Measurements from ENCODE around the gene RNFT2.
"Not testable (repeated sequence)": the region's sequence is repeated elsewhere in the genome, so short reads cannot be mapped to it uniquely, and the experiment has no call there.

Gene RNFT2

GRCh38 chr12:116777245-116777644 lies 39.1 kb downstream of the RNFT2 start:
- H3K4me1 ChIP-seq (ENCODE audit: control insufficient read depth, insufficient read depth, low read length), result no peaks in the 10 kb centered on the region
- H3K9me3 ChIP-seq (ENCODE audit: control insufficient read depth, insufficient read depth, low read length), result no peaks in the 10 kb centered on the region
- no peak overlapping the region for H3K4me3 ChIP-seq (ENCODE audit: low read depth, low read length)
- H3K9ac ChIP-seq (ENCODE audit: low read depth, low read length), result no peak overlapping the region
- H3K36me3 ChIP-seq (ENCODE audit: control insufficient read depth, insufficient read depth, low read length), result peaks cover 40% of the 10 kb centered on the region
- H3K27ac ChIP-seq (ENCODE audit: low read depth, low read length), result no peak overlapping the region
- no peaks in the 10 kb centered on the region for H3K27me3 ChIP-seq (ENCODE audit: control insufficient read depth, insufficient read depth, low read length)

- Histone ChIP-seq H3K36me3 (ENCODE audit: control insufficient read depth, insufficient read depth, low read length) (peaks cover 53% of the 10 kb centered on the region), H3K9me3 (ENCODE audit: control insufficient read depth, insufficient read depth, low read length) (no peaks in the 10 kb centered on the region), H3K4me3 (ENCODE audit: low read depth, low read length) (no peak overlapping the region), H3K27ac (ENCODE audit: low read depth, low read length) (no peak overlapping the region), H3K27me3 (ENCODE audit: control insufficient read depth, insufficient read depth, low read length) (no peaks in the 10 kb centered on the region), H3K9ac (ENCODE audit: low read depth, low read length) (no peak overlapping the region), H3K4me1 (ENCODE audit: control insufficient read depth, insufficient read depth, low read length) (no peaks in the 10 kb centered on the region)
Observed at GRCh38 chr12:116779597-116779996, 41.5 kb downstream of the RNFT2 start.

DNA sequence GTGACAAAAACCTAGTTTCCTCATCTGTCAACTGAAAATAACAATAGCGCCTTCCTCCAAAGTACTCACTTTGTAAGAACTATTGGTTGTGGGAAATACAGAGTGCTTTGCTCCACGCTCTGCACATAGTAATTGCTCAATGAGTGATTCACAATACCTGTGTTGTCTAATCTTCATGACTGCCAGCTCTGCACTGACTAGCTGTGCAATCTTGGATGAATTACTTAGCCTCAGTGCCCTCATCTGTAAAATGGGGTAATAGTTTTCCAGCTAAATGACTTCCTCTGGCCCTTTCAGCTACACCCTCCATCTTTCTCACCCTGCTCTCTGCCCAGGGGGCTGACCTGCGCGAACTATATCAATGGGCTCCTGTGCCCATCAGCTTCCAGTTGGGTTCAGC lies 42.8 kb downstream of the RNFT2 start:
- H3K9ac ChIP-seq (ENCODE audit: low read depth, low read length), result no peak overlapping the region
- no peaks in the 10 kb centered on the region for H3K9me3 ChIP-seq (ENCODE audit: control insufficient read depth, insufficient read depth, low read length)
- no peaks in the 10 kb centered on the region for H3K4me1 ChIP-seq (ENCODE audit: control insufficient read depth, insufficient read depth, low read length)
- H3K4me3 ChIP-seq (ENCODE audit: low read depth, low read length), result no peak overlapping the region
- H3K36me3 ChIP-seq (ENCODE audit: control insufficient read depth, insufficient read depth, low read length), result peaks cover 55% of the 10 kb centered on the region
- no peaks in the 10 kb centered on the region for H3K27me3 ChIP-seq (ENCODE audit: control insufficient read depth, insufficient read depth, low read length)
- H3K27ac ChIP-seq (ENCODE audit: low read depth, low read length), result no peak overlapping the region

DNA sequence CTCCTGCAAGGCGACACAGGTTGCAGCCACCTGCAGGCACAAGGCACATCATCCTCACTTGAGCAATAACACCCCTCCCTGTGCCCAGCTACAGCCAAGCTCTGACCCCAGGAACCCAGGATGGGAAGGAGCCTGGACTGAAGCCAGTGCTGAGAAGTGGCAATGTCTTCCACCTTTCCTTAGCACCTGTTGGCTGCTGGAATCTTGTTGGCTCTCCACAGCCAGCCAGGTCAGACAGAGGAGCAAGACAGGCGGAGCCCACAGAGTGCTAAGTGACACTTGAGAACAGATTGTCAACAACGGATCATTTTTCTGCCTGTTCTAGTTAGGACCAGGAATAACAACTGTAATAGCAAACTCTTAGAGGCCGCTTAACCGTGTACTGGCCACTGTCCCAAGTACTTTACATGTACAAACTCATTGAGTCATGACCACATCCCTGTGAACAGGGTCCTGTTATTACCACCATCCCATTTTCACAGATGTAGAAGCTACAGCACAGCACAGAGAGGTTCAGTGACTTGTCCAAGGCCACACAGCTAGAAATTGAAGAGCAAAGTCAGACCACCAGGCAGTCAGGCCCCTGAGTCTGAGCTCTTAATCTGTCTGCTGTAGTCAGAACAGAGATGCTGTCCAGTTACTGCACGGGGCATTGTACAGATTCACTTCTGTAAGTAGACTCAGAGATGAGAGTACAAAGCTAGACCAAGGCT lies 45.6 kb downstream of the RNFT2 start:
- Histone ChIP-seq H3K27me3 (ENCODE audit: control insufficient read depth, insufficient read depth, low read length) (no peaks in the 10 kb centered on the region), H3K4me3 (ENCODE audit: low read depth, low read length) (no peak overlapping the region), H3K9me3 (ENCODE audit: control insufficient read depth, insufficient read depth, low read length) (no peaks in the 10 kb centered on the region), H3K27ac (ENCODE audit: low read depth, low read length) (no peak overlapping the region), H3K4me1 (ENCODE audit: control insufficient read depth, insufficient read depth, low read length) (no peaks in the 10 kb centered on the region), H3K36me3 (ENCODE audit: control insufficient read depth, insufficient read depth, low read length) (peaks cover 63% of the 10 kb centered on the region), H3K9ac (ENCODE audit: low read depth, low read length) (no peak overlapping the region)

DNA sequence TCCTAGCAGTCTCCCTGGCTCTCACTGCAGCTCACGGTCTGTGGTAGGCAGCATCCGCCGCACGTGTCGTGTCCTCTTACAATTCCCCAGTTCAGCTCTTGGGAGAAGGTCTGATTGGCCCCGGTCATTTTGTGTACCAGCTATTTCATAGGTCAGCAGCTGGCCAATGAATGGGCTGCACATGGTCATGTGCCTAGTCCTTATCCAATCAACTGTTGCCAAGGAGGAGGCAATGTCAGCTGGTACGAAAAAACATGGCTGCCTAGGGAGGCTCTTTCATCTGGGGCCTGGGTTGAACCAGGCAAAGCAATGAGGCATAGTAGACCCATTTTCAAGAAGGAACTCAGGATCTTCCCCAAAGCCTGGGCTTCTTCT lies 46.1 kb downstream of the RNFT2 start:
- H3K27ac ChIP-seq (ENCODE audit: low read depth, low read length), result no peak overlapping the region
- H3K27me3 ChIP-seq (ENCODE audit: control insufficient read depth, insufficient read depth, low read length), result no peaks in the 10 kb centered on the region
- H3K4me3 ChIP-seq (ENCODE audit: low read depth, low read length), result no peak overlapping the region
- no peaks in the 10 kb centered on the region for H3K9me3 ChIP-seq (ENCODE audit: control insufficient read depth, insufficient read depth, low read length)
- H3K36me3 ChIP-seq (ENCODE audit: control insufficient read depth, insufficient read depth, low read length), result peaks cover 58% of the 10 kb centered on the region
- no peak overlapping the region for H3K9ac ChIP-seq (ENCODE audit: low read depth, low read length)
- H3K4me1 ChIP-seq (ENCODE audit: control insufficient read depth, insufficient read depth, low read length), result no peaks in the 10 kb centered on the region

- not testable (repeated sequence) for H3K4me3 ChIP-seq (ENCODE audit: low read depth, low read length); H3K9me3 ChIP-seq (ENCODE audit: control insufficient read depth, insufficient read depth, low read length); H3K4me1 ChIP-seq (ENCODE audit: control insufficient read depth, insufficient read depth, low read length); H3K9ac ChIP-seq (ENCODE audit: low read depth, low read length); H3K27me3 ChIP-seq (ENCODE audit: control insufficient read depth, insufficient read depth, low read length); H3K27ac ChIP-seq (ENCODE audit: low read depth, low read length)
- peaks cover 30% of the 10 kb centered on the region for H3K36me3 ChIP-seq (ENCODE audit: control insufficient read depth, insufficient read depth, low read length)
Observed at GRCh38 chr12:116789562-116789961, 51.4 kb downstream of the RNFT2 start.

- Histone ChIP-seq H3K27ac (ENCODE audit: low read depth, low read length) (no peak overlapping the region), H3K4me1 (ENCODE audit: control insufficient read depth, insufficient read depth, low read length) (no peaks in the 10 kb centered on the region), H3K9me3 (ENCODE audit: control insufficient read depth, insufficient read depth, low read length) (no peaks in the 10 kb centered on the region), H3K9ac (ENCODE audit: low read depth, low read length) (no peak overlapping the region), H3K4me3 (ENCODE audit: low read depth, low read length) (no peak overlapping the region), H3K27me3 (ENCODE audit: control insufficient read depth, insufficient read depth, low read length) (no peaks in the 10 kb centered on the region), H3K36me3 (ENCODE audit: control insufficient read depth, insufficient read depth, low read length) (peaks cover 25% of the 10 kb centered on the region)
Observed at GRCh38 chr12:116790066-116790465, 52.0 kb downstream of the RNFT2 start.

DNA sequence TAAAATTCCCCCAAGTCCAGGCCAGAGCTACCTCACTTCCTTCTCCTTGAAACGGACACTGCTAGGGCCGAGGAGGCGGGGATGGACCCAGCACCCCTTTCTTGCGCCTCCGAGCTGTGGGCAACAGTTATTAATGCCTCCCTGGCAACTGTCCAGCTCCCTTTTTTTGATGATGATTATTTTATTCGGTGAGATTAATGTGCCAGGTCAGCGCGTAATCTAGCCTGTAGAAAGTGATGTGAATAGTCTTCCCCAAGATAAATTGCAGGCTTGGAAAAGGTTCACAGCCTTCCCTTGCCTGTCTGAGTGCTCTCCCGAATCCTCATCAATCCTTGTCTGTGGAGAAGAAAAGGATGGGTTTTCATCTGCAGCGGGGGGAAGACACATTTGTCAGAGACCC lies 54.3 kb downstream of the RNFT2 start:
- Histone ChIP-seq H3K9ac (ENCODE audit: low read depth, low read length) (no peak overlapping the region), H3K9me3 (ENCODE audit: control insufficient read depth, insufficient read depth, low read length) (no peaks in the 10 kb centered on the region), H3K27me3 (ENCODE audit: control insufficient read depth, insufficient read depth, low read length) (no peaks in the 10 kb centered on the region), H3K4me3 (ENCODE audit: low read depth, low read length) (no peak overlapping the region), H3K36me3 (ENCODE audit: control insufficient read depth, insufficient read depth, low read length) (peaks cover 16% of the 10 kb centered on the region), H3K4me1 (ENCODE audit: control insufficient read depth, insufficient read depth, low read length) (no peaks in the 10 kb centered on the region), H3K27ac (ENCODE audit: low read depth, low read length) (no peak overlapping the region)

DNA sequence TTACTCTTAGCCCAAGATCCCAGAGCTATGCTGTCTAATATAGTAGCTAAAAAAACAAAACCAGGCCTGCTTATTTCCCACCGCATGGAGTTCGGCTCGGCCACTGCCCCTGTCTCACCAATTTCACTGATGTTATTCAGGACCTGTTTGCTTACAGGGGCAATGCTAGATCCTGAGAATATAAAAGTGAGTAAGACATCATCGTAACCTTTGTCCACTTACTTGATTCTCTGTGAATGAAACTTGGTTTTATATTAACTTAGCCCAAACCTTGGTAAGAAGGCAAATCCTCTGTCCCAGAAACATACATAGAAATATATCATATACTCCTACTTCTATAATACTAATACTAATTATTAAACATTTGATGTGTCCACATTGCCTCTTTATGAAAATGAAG lies 56.6 kb downstream of the RNFT2 start:
- H3K36me3 ChIP-seq (ENCODE audit: control insufficient read depth, insufficient read depth, low read length), result peaks cover 22% of the 10 kb centered on the region

DNA sequence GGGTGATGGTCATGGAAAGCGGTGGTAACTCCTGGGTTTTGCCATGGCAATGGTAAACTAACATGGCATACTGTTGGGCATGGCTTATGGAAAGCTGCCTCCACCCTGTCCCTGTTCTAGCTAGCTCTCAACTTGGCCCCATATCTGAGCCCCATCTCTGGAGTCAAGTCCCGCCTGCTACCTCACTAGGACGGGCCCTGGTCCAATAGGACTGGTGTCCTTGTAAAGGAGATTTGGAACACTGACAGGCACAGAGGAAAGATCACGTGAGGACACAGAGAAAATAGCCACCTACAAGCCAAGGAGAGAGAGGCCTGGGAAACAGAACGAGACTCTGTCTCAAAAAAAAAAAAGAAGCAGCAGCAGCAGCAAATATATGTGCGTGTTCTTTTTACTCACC lies 59.8 kb downstream of the RNFT2 start:
- H3K4me3 ChIP-seq (ENCODE audit: low read depth, low read length), result no peak overlapping the region
- no peaks in the 10 kb centered on the region for H3K27me3 ChIP-seq (ENCODE audit: control insufficient read depth, insufficient read depth, low read length)
- H3K36me3 ChIP-seq (ENCODE audit: control insufficient read depth, insufficient read depth, low read length), result peaks cover 7% of the 10 kb centered on the region; the same call in 1 of the 2 replicates
- no peak overlapping the region for H3K27ac ChIP-seq (ENCODE audit: low read depth, low read length)
- no peaks in the 10 kb centered on the region for H3K4me1 ChIP-seq (ENCODE audit: control insufficient read depth, insufficient read depth, low read length)
- H3K9me3 ChIP-seq (ENCODE audit: control insufficient read depth, insufficient read depth, low read length), result no peaks in the 10 kb centered on the region
- no peak overlapping the region for H3K9ac ChIP-seq (ENCODE audit: low read depth, low read length)

More for the DNA sequence above, 56.6 kb downstream of the RNFT2 start:
- Histone ChIP-seq H3K4me3 (ENCODE audit: low read depth, low read length) (no peak overlapping the region), H3K27ac (ENCODE audit: low read depth, low read length) (no peak overlapping the region), H3K27me3 (ENCODE audit: control insufficient read depth, insufficient read depth, low read length) (no peaks in the 10 kb centered on the region), H3K4me1 (ENCODE audit: control insufficient read depth, insufficient read depth, low read length) (no peaks in the 10 kb centered on the region), H3K9ac (ENCODE audit: low read depth, low read length) (no peak overlapping the region), H3K9me3 (ENCODE audit: control insufficient read depth, insufficient read depth, low read length) (no peaks in the 10 kb centered on the region)

DNA sequence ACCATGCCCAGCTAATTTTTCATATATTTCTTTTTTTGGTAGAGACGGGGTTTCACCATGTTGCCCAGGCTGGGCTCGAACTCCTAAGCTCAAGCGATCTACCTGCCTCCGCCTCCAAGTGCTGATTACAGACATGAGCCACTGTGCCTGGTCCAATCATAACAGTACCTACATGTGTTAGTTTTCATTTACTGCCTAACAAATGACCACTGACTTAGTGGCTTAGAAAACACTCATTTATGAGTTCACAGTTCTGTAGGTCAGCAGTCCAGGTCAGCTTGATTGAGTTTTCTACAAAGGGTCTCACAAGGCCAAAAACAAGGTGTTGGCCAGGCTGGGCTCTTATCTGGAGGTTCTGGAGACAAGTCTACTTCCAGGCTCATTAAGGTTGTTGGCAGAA lies 60.6 kb downstream of the RNFT2 start:
- Histone ChIP-seq H3K27ac (ENCODE audit: low read depth, low read length) (no peak overlapping the region), H3K36me3 (ENCODE audit: control insufficient read depth, insufficient read depth, low read length) (peaks cover 7% of the 10 kb centered on the region; the same call in 1 of the 2 replicates), H3K27me3 (ENCODE audit: control insufficient read depth, insufficient read depth, low read length) (no peaks in the 10 kb centered on the region), H3K4me1 (ENCODE audit: control insufficient read depth, insufficient read depth, low read length) (no peaks in the 10 kb centered on the region), H3K9me3 (ENCODE audit: control insufficient read depth, insufficient read depth, low read length) (no peaks in the 10 kb centered on the region), H3K4me3 (ENCODE audit: low read depth, low read length) (no peak overlapping the region), H3K9ac (ENCODE audit: low read depth, low read length) (no peak overlapping the region)
